Prostate gland (tissue), 2 donors: ENCODE data around the gene LPCAT4.
"Not testable (repeated sequence)": the region's sequence is repeated elsewhere in the genome, so short reads cannot be mapped to it uniquely, and the experiment has no call there.

ENCODE experiments used
- POLR2A ChIP-seq: fragments of 450-650 bp; IDR thresholded peaks from one replicate; pipeline ENCODE4 v1.6.1; 2016; ENCODE audit warnings: antibody characterized with exemption, mild to moderate bottlenecking
- POLR2AphosphoS5 ChIP-seq: sonication (generic); formaldehyde crosslinking; IDR thresholded peaks from one replicate; pipeline ENCODE4 v1.6.1; 2017; ENCODE audit warnings: antibody characterized with exemption
- TF ChIP-seq, protein P1 (sequence below), 4 experiments: fragments of 200-600 bp in 2 of 4; fragments of 450-650 bp in 2 of 4; sonication (generic) in 2 of 4; IDR thresholded peaks; 1 replicate in 3 of 4; 2 replicates in 1 of 4; pipeline ENCODE4 v1.5.1; 2016 to 2019; ENCODE audit warnings: antibody characterized with exemption in 4 of 4, mild to moderate bottlenecking in 2 of 4, moderate library complexity in 2 of 4

DNA sequence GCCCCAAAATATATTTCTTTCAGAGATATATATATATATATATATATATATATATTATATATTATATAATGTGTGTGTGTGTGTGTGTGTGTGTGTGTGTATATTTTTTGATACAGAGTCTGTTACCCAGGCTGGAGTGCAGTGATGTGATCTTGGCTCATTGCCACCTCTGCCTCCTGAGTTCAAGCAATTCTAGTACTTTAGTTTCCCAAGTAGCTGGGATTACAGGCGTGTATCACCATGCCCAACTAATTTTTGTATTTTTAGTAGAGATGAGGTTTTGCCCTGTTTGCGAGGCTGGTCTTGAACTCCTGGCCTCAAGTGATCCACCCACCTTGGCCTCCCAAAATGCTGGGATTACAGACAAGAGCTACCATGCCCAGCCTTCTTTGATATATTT lies 8.5 kb upstream of the LPCAT4 start:
- not testable (repeated sequence) for TF ChIP-seq POLR2AphosphoS5, POLR2A
- TF ChIP-seq, protein P1, sequence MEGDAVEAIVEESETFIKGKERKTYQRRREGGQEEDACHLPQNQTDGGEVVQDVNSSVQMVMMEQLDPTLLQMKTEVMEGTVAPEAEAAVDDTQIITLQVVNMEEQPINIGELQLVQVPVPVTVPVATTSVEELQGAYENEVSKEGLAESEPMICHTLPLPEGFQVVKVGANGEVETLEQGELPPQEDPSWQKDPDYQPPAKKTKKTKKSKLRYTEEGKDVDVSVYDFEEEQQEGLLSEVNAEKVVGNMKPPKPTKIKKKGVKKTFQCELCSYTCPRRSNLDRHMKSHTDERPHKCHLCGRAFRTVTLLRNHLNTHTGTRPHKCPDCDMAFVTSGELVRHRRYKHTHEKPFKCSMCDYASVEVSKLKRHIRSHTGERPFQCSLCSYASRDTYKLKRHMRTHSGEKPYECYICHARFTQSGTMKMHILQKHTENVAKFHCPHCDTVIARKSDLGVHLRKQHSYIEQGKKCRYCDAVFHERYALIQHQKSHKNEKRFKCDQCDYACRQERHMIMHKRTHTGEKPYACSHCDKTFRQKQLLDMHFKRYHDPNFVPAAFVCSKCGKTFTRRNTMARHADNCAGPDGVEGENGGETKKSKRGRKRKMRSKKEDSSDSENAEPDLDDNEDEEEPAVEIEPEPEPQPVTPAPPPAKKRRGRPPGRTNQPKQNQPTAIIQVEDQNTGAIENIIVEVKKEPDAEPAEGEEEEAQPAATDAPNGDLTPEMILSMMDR (IDR thresholded peaks at IDR 0.05), result not testable (repeated sequence)
